Right kidney (tissue), 1 donor: ENCODE measurements around the gene AIFM3.
"Not testable (repeated sequence)": the region's sequence is repeated elsewhere in the genome, so short reads cannot be mapped to it uniquely, and the experiment has no call there.

Experiments used
- DNase-seq: peaks from one replicate; pipeline ENCODE4 v3.0.0-alpha.2; 2016

Gene AIFM3

GRCh38 chr22:20957683-20958431 lies 9.2 kb upstream of the AIFM3 start:
- no peak for DNase-seq

GRCh38 chr22:20959578-20960461 lies 7.2 kb upstream of the AIFM3 start:
- no peak for DNase-seq

GRCh38 chr22:20960609-20961008 lies 6.4 kb upstream of the AIFM3 start:
- DNase-seq, result no peak

- DNase-seq, result no peak
These were observed 4.5 kb upstream of the AIFM3 start for GRCh38 chr22:20962491-20962945.

GRCh38 chr22:20963201-20964052 lies 3.6 kb upstream of the AIFM3 start:
- DNase-seq, result no peak

- no peak for DNase-seq
These were observed 2.8 kb upstream of the AIFM3 start for GRCh38 chr22:20964090-20964798.

GRCh38 chr22:20964799-20965103 lies 2.3 kb upstream of the AIFM3 start:
- no peak for DNase-seq

GRCh38 chr22:20965104-20965887 lies 1.8 kb upstream of the AIFM3 start:
- peak; percentile 45 for DNase-seq

GRCh38 chr22:20965888-20966855 lies 883 bp upstream of the AIFM3 start:
- DNase-seq, result no peak

- no peak for DNase-seq
These were observed 699 bp downstream of the AIFM3 start for GRCh38 chr22:20967697-20968211.

- DNase-seq, result no peak
These were observed 1.4 kb downstream of the AIFM3 start for GRCh38 chr22:20968281-20968977.

- no peak for DNase-seq
These were observed 4.0 kb downstream of the AIFM3 start for GRCh38 chr22:20970939-20971657.

- not testable (repeated sequence) for DNase-seq
These were observed 5.1 kb downstream of the AIFM3 start for GRCh38 chr22:20972014-20972694.

- DNase-seq, result no peak
These were observed 6.0 kb downstream of the AIFM3 start for GRCh38 chr22:20972933-20973577.

- DNase-seq, result no peak
These were observed 6.7 kb downstream of the AIFM3 start for GRCh38 chr22:20973634-20974286.

GRCh38 chr22:20974336-20974955 lies 7.4 kb downstream of the AIFM3 start:
- no peak for DNase-seq
